Measurements from ENCODE around the gene MALL.
"Not testable (repeated sequence)": the region's sequence is repeated elsewhere in the genome, so short reads cannot be mapped to it uniquely, and the experiment has no call there.

Gene MALL

GRCh38 chr2:110115291-110116032 is at the start of gene MALL:
TSS of gene MALL (minus strand) at chr2:110115822. CDS start at chr2:110115792, 30 bp downstream.
- DNase-seq, result no peak

DNA sequence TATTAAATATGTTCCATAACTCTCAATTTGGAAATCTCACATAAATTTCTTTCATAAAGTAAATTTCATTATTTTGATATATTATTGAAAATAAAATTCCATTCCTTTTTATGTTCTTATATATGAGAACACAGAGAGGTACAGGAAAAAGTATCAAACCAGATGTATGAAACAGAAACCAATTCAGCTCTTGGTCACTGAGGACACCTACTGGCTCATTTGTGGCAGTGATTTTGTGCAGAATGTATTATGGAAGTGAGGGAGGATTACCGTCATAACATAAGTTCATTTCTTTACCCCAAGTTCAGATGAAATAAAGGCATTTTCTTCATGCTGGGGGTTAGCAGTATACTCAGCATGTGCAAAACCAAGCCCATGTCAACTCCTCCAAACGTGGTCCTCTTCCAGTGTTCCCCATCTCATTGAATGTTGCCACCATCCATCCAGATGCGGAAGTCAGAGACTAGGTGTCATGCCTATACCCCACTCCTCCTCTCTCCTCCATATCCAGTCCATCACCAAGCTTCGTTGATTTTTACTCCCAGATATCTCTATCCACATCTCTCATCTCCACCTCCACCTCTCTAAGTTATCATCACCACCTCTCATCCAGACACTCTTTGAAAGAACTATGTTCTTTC is 41.7 kb upstream of the MALL start:
- DNase-seq, result no peak

DNA sequence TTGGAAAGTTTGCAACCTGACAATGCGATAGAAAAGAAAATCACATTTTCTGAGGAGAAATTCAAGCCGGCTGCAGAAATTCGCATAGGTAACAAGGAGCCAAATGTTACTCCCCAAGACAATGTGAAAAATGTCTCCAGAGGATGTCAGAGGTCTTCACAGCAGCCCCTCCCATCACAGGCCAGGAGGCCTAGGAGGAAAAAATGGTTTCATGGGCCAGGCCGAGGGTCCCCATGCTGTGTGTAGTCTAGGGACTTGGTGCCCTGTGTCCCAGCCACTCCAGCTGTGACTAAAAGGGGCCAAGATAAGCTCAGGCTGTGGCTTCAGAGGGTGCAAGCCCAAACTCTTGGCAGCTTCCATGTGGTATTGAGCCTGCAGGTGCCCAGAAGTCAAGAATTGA is 39.2 kb upstream of the MALL start:
- DNase-seq, result not testable (repeated sequence)

DNA sequence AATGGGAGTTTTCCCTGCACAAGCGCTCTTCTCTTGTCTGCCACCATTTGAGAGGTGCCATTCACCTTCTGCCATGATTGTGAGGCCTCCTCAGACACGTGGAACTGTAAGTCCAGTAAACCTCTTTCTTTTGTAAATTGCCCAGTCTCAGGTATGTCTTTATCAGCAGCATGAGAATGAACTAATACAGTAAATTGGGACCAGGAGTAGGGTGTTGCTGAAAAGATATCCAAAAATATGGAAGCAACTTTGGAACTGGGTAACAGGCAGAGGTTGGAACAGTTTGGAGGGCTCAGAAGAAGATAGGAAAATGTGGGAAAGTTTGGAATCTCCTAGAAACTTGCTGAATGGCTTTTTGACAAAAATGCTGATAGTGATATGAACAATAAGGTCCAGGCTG is 38.6 kb upstream of the MALL start:
- DNase-seq, result not testable (repeated sequence)

DNA sequence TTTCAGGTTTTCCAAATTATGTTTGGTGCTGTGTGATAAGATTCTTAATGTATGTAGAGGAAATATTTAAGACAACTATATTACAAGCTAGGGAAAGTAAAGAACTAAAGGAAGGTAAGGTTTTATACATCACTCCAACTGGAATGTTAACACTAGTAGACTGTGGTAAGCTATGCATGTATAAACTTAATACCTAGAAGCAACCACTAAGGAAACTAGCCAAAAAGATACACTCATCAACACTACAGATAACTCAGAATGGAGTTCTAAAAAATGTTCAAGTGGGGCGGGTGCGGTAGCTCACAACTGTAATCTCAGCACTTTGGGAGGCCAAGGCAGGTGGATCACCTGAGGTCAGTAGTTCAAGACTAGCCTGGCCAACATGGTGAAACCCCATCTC is 37.8 kb upstream of the MALL start:
- DNase-seq, result no peak

- no peak for DNase-seq
Observed at GRCh38 chr2:110152943-110153342, 37.3 kb upstream of the MALL start.

GRCh38 chr2:110149330-110150220 is 34.0 kb upstream of the MALL start:
- no peak for DNase-seq

GRCh38 chr2:110146945-110147332 is 31.3 kb upstream of the MALL start:
- no peak for DNase-seq

DNA sequence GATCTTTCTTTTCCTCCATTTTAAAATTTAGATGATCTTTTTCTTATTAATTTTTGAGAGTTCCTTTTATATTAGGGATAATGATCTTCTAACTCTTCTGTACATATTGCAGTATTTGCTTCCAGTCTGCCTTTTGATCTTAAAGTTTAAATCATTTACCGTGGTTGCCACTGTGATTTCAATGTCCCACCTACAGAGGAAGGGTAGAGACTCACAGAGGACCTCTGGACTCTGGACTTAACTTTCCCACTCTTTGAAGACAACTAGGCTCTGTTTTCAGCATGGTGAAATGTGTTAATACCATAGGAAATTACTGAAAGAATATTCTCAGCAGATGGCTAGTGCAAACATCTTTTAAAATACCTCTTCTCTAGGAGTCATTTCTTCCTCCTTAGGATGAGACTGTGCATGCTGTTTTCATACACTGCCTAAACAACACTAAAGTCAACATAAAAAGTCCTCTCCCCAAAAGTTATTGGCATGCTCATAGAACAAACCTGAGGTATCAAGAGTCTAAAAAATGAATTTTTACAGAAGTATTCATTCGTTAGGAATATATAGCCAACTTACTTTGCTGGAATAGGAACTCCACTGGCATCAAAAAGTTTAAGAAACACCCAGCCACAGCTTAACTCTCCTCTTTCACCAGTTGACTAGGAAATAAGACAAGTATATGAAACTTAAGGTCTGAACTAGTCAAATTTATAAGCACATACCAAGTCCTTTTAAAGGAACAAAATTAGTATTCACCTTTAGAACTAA is 30.7 kb upstream of the MALL start:
- DNase-seq, result no peak

- no peak for DNase-seq
Observed at GRCh38 chr2:110143982-110144381, 28.4 kb upstream of the MALL start.

- DNase-seq, result no peak
Observed at GRCh38 chr2:110140401-110140800, 24.8 kb upstream of the MALL start.

GRCh38 chr2:110134025-110134424 is 18.4 kb upstream of the MALL start:
- no peak for DNase-seq

DNA sequence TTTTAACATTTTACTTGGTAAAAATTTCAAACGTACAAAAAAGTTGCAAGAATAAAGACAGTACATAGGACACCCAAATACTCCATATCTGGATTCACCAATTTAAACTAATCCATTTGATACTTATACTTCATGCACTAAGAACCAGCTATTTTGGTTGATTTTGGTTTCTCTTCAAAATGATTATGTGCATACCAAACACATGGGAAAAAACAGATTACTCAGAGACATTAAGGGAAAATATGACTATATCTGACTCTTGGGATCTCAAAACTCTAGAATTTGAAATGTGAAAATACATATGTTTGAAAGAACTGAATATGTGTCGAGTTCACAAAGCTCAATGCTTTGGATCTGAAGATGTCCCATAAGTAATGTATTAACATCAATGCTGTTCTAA is 15.5 kb upstream of the MALL start:
- no peak for DNase-seq

DNA sequence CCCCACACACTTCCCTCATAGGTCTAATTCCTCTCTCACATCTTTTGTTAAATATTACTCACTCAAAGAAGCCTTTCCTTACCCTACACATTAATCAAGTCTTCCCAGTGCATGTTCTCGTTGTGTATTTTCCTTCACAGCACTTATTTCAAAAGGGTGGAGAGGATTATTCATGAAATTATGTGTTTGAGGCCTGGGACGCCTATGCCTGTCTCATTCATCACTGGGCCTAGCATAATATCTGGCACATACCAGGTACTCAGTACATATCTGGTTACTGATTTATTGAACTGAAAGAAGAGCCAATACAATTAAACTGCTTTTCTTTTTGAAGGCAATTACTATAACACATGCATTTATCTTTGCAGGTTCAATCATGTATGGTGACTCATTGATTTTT is 15.1 kb upstream of the MALL start:
- DNase-seq, result no peak

DNA sequence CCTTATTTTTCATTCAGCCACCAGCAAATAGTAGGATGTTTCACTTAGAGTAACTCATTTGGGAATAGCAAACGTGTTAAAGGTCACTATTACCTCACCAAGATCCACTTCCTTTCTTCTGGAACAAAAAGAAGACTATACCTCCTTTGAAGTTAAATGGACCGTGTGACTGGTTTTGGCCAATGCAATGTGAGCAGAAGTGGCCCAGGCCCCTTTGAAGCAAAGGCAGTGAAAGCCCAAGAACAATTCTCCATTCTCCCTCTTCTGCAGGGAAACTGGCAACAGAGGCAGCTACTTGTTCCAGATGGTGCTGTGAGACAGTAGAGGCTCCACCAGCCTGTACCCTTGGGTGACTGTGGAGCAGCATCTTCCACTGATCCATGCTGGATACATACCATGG is 11.3 kb upstream of the MALL start:
- DNase-seq, result no peak

DNA sequence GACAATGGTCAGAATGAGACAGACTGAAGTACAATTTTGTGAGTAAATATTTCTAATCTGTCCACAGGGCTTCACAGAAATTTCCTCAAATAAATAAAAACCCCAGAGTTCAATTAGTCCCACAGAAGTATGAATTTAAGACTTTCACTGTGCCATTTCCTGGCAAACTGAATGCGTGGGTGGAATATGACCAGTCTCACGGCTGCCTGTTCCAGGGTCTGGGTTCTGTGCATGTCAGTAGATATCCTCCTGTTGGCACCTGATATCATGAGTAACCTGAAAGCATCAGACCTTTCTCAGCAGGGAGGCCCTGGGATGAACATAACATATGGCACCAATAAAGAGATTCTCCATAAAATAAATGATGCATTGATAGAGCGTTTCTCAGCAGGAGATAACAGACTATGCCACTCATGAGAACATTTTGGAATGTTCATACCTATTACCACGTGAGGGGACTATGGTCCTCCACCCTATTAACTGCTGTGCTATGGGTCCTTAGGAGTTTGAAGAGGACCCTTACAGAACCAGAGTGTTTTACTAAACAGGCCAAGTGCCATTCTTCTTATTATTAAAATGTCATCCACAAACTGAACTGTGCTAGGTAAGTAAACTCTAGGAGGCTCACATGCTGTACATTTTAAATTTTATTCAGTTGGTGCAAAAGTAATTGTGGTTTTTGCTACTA is 10.6 kb upstream of the MALL start:
- no peak for DNase-seq

- DNase-seq, result no peak
Observed at GRCh38 chr2:110124939-110125691, 9.5 kb upstream of the MALL start.

- no peak for DNase-seq
Observed at GRCh38 chr2:110124038-110124825, 8.6 kb upstream of the MALL start.

GRCh38 chr2:110121592-110121991 is 6.0 kb upstream of the MALL start:
- no peak for DNase-seq

DNA sequence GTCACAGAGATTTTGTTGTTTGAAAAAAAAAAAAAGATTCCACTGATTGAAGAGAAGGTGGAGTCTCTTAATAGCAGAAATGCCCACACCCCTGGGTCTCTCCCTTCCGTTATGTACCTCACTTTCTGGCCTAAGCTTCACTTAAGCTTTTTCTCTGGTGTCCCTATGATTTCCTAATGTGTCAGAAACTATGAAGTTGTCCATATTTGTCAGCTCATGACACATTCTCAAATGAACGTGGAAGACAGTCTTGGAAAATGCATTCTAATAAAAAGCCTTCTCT is 5.4 kb upstream of the MALL start:
- no peak for DNase-seq

All from 8988T (cell line).